ENCODE data around the gene SRGAP2B.
A peak's percentile ranks its signal among the peaks of the same experiment; 100 is the strongest.
"Not testable (repeated sequence)": the region's sequence is repeated elsewhere in the genome, so short reads cannot be mapped to it uniquely, and the experiment has no call there.

The SRGAP2B gene
- total RNA-seq, result 3.4 to 16.8 (median 6.3) reads per million in 18 experiments

- DNase-seq, result not testable (repeated sequence)
Observed at GRCh38 chr1:145095284-145096057, at the start of gene SRGAP2B, which contains the start of gene FAM72D. SRGAP2B (minus strand) TSS chr1:145095328; CDS start chr1:145092901, 2,427 bp downstream. FAM72D (plus strand) TSS chr1:145095974; CDS start chr1:145096848, 874 bp downstream.

- DNase-seq, result not testable (repeated sequence)
Observed at GRCh38 chr1:145144264-145144913, 49.3 kb upstream of the SRGAP2B start.

GRCh38 chr1:145140549-145140948 lies 45.4 kb upstream of the SRGAP2B start:
- not testable (repeated sequence) for DNase-seq

GRCh38 chr1:145134476-145134875 lies 39.3 kb upstream of the SRGAP2B start:
- not testable (repeated sequence) for DNase-seq

GRCh38 chr1:145128697-145129469 lies 33.8 kb upstream of the SRGAP2B start:
- DNase-seq, result peak; percentile 52 to 53

GRCh38 chr1:145127144-145127543 lies 32.0 kb upstream of the SRGAP2B start:
- not testable (repeated sequence) for DNase-seq

GRCh38 chr1:145125112-145125511 lies 30.0 kb upstream of the SRGAP2B start:
- DNase-seq, result not testable (repeated sequence)

GRCh38 chr1:145123992-145124641 lies 29.0 kb upstream of the SRGAP2B start:
- DNase-seq, result not testable (repeated sequence)

GRCh38 chr1:145123062-145123395 lies 27.9 kb upstream of the SRGAP2B start:
- not testable (repeated sequence) for DNase-seq

GRCh38 chr1:145122344-145123061 lies 27.4 kb upstream of the SRGAP2B start:
- DNase-seq, result not testable (repeated sequence)

GRCh38 chr1:145119842-145120241 lies 24.7 kb upstream of the SRGAP2B start:
- not testable (repeated sequence) for DNase-seq

- DNase-seq, result not testable (repeated sequence)
Observed at GRCh38 chr1:145115587-145116493, 20.7 kb upstream of the SRGAP2B start.

- DNase-seq, result not testable (repeated sequence)
Observed at GRCh38 chr1:145114560-145115057, 19.5 kb upstream of the SRGAP2B start.

GRCh38 chr1:145112703-145113102 lies 17.6 kb upstream of the SRGAP2B start:
- DNase-seq, result not testable (repeated sequence)

GRCh38 chr1:145111674-145112073 lies 16.5 kb upstream of the SRGAP2B start:
- DNase-seq, result not testable (repeated sequence)

- not testable (repeated sequence) for DNase-seq
Observed at GRCh38 chr1:145103294-145103693, 8.2 kb upstream of the SRGAP2B start.

GRCh38 chr1:145101725-145102124 lies 6.6 kb upstream of the SRGAP2B start:
- DNase-seq, result not testable (repeated sequence)

- DNase-seq, result not testable (repeated sequence)
Observed at GRCh38 chr1:145094655-145095211, 395 bp downstream of the SRGAP2B start.

GRCh38 chr1:145093517-145094149 lies 1.5 kb downstream of the SRGAP2B start:
- DNase-seq, result peak in 1 of 2 donors; percentile 1

Measured in inflammatory macrophage (primary cell).